Mesendoderm (in vitro differentiated cells): Measurements from ENCODE around the gene REM2.

Source experiments
- DNase-seq: peaks from one replicate; pipeline ENCODE4 v3.0.0; 2013
- H2AK5ac ChIP-seq: 2 replicates; pipeline ENCODE4 v1.6.1; 2013; ENCODE audit warnings: low read length, inconsistent platforms
- H2BK120ac ChIP-seq: 2 replicates; pipeline ENCODE4 v1.6.1; 2013; ENCODE audit warnings: low read depth, mild to moderate bottlenecking, low read length, moderate library complexity, mixed read lengths
- H2BK15ac ChIP-seq: replicated peaks from 2 replicates; pipeline ENCODE4 v1.6.1; 2013; ENCODE audit warnings: low read depth, mild to moderate bottlenecking, moderate library complexity
- H2BK5ac ChIP-seq: 2 replicates; pipeline ENCODE4 v1.6.1; 2013; ENCODE audit warnings: low read length, inconsistent platforms
- H3K18ac ChIP-seq: 2 replicates; pipeline ENCODE4 v1.6.1; 2013; ENCODE audit warnings: mild to moderate bottlenecking, low read length, mixed read lengths
- H3K23ac ChIP-seq: one replicate; pipeline ENCODE4 v1.6.1; 2013; ENCODE audit warnings: low read length
- H3K27ac ChIP-seq: 2 replicates; pipeline ENCODE4 v1.5.1; 2013; ENCODE audit warnings: low read depth, mild to moderate bottlenecking, inconsistent platforms, low read length, moderate library complexity
- H3K27me3 ChIP-seq: 2 replicates; pipeline ENCODE4 v1.6.1; 2013; ENCODE audit warnings: low read length, control low read depth, mild to moderate bottlenecking, inconsistent platforms; ENCODE audit not compliant: insufficient read depth, poor library complexity
- H3K36me3 ChIP-seq: 2 replicates; pipeline ENCODE4 v1.6.1; 2013; ENCODE audit warnings: low read length, inconsistent platforms; ENCODE audit not compliant: control insufficient read depth, insufficient read depth
- H3K4ac ChIP-seq: one replicate; pipeline ENCODE4 v1.6.1; 2013; ENCODE audit warnings: low read depth, mild to moderate bottlenecking, low read length, moderate library complexity
- H3K4me1 ChIP-seq: 2 replicates; pipeline ENCODE4 v1.6.1; 2013; ENCODE audit warnings: low read depth, low read length, inconsistent platforms; ENCODE audit not compliant: control insufficient read depth
- H3K4me2 ChIP-seq: 2 replicates; pipeline ENCODE4 v1.6.1; 2013; ENCODE audit warnings: low read length
- H3K4me3 ChIP-seq: 2 replicates; pipeline ENCODE4 v1.5.1; 2013; ENCODE audit warnings: mild to moderate bottlenecking, low read length
- H3K56ac ChIP-seq: one replicate; pipeline ENCODE4 v1.6.1; 2013; ENCODE audit warnings: low read length
- H3K79me1 ChIP-seq: 2 replicates; pipeline ENCODE4 v1.6.1; 2013; ENCODE audit warnings: low read length, inconsistent platforms
- H3K79me2 ChIP-seq: 2 replicates; pipeline ENCODE4 v1.6.1; 2013; ENCODE audit warnings: mild to moderate bottlenecking, low read length; ENCODE audit not compliant: control insufficient read depth, insufficient read depth
- H3K9ac ChIP-seq: 2 replicates; pipeline ENCODE4 v1.6.1; 2013; ENCODE audit warnings: low read length, inconsistent platforms
- H4K5ac ChIP-seq: one replicate; pipeline ENCODE4 v1.6.1; 2013; ENCODE audit warnings: low read length
- H4K8ac ChIP-seq: one replicate; pipeline ENCODE4 v1.6.1; 2013; ENCODE audit warnings: low read depth, mild to moderate bottlenecking, control low read depth, low read length, moderate library complexity
- WGBS: extraction: QIAGEN DNeasy Blood & Tissue Kit; methylation state at CpG from one replicate; pipeline ENCODE4 v1.1.7; 2013; ENCODE audit warnings: low lambda C conversion rate, missing lambda C conversion rate; ENCODE audit not compliant: insufficient coverage; ENCODE audit errors: extremely low coverage; 5-methylcytosine and 5-hydroxymethylcytosine counted together

The REM2 gene

GRCh38 chr14:22884076-22884737, 1.2 kb downstream of the REM2 start:
- H3K4me3 ChIP-seq: no peak overlapping the region
- H3K23ac ChIP-seq: no peak overlapping the region
- no peak overlapping the region for H2BK5ac ChIP-seq
- no peak overlapping the region for H3K9ac ChIP-seq
- no peak overlapping the region for H4K5ac ChIP-seq
- no peak overlapping the region for H3K4ac ChIP-seq
- no peak overlapping the region for H4K8ac ChIP-seq
- no peak overlapping the region for H2BK120ac ChIP-seq
- H3K4me2 ChIP-seq: no peak overlapping the region
- no peak overlapping the region for H3K18ac ChIP-seq
- H3K79me1 ChIP-seq: no peaks in the 10 kb centered on the region
- H2BK15ac ChIP-seq: no peak overlapping the region
- H3K27me3 ChIP-seq: no peaks in the 10 kb centered on the region
- no CpG with 5 or more reads among the region's 7 CpGs for WGBS
- DNase-seq: no peak
- no peaks in the 10 kb centered on the region for H3K36me3 ChIP-seq
- H3K56ac ChIP-seq: no peak overlapping the region
- no peaks in the 10 kb centered on the region for H3K79me2 ChIP-seq
- H2AK5ac ChIP-seq: no peak overlapping the region
- H3K27ac ChIP-seq: no peak overlapping the region
- peaks cover 15% of the 10 kb centered on the region for H3K4me1 ChIP-seq

- H3K4me1 ChIP-seq: peaks cover 15% of the 10 kb centered on the region
Observed at GRCh38 chr14:22884738-22885523, 1.9 kb downstream of the REM2 start.

GRCh38 chr14:22885975-22886374, 3.0 kb downstream of the REM2 start:
- H4K5ac ChIP-seq: no peak overlapping the region
- H4K8ac ChIP-seq: no peak overlapping the region
- no peak overlapping the region for H3K4me3 ChIP-seq
- no peak overlapping the region for H3K4ac ChIP-seq
- no peak for DNase-seq
- no peaks in the 10 kb centered on the region for H3K79me1 ChIP-seq
- H3K36me3 ChIP-seq: no peaks in the 10 kb centered on the region
- no peaks in the 10 kb centered on the region for H3K27me3 ChIP-seq
- H3K23ac ChIP-seq: no peak overlapping the region
- peaks cover 15% of the 10 kb centered on the region for H3K4me1 ChIP-seq
- no peak overlapping the region for H3K4me2 ChIP-seq
- no peak overlapping the region for H2BK15ac ChIP-seq
- H3K18ac ChIP-seq: no peak overlapping the region
- H3K27ac ChIP-seq: no peak overlapping the region
- WGBS: no CpG with 5 or more reads among the region's 21 CpGs
- H3K9ac ChIP-seq: peak overlapping the region; percentile 65
- H3K56ac ChIP-seq: peak overlapping the region; percentile 86
- H2BK5ac ChIP-seq: no peak overlapping the region
- H2BK120ac ChIP-seq: no peak overlapping the region
- H2AK5ac ChIP-seq: peak overlapping the region; percentile 15
- H3K79me2 ChIP-seq: no peaks in the 10 kb centered on the region

More at GRCh38 chr14:22884738-22885523, 1.9 kb downstream of the REM2 start:
- WGBS: no CpG with 5 or more reads among the region's 11 CpGs
- no peak overlapping the region for H2BK15ac ChIP-seq
- no peak overlapping the region for H2BK5ac ChIP-seq
- H3K79me1 ChIP-seq: no peaks in the 10 kb centered on the region
- no peak overlapping the region for H3K18ac ChIP-seq
- H3K4me2 ChIP-seq: no peak overlapping the region
- H3K4me3 ChIP-seq: no peak overlapping the region
- H3K27ac ChIP-seq: no peak overlapping the region
- no peak overlapping the region for H3K9ac ChIP-seq
- H3K36me3 ChIP-seq: no peaks in the 10 kb centered on the region
- H3K79me2 ChIP-seq: no peaks in the 10 kb centered on the region
- no peak for DNase-seq
- no peak overlapping the region for H3K4ac ChIP-seq
- H4K5ac ChIP-seq: no peak overlapping the region
- no peak overlapping the region for H3K56ac ChIP-seq
- H3K27me3 ChIP-seq: no peaks in the 10 kb centered on the region
- H3K23ac ChIP-seq: no peak overlapping the region
- no peak overlapping the region for H2AK5ac ChIP-seq
- no peak overlapping the region for H2BK120ac ChIP-seq
- no peak overlapping the region for H4K8ac ChIP-seq

- H3K27ac ChIP-seq: peak overlapping the region; percentile 91
Observed at GRCh38 chr14:22886500-22887259, 3.7 kb downstream of the REM2 start.

GRCh38 chr14:22887260-22887989, 4.4 kb downstream of the REM2 start:
- H3K4me2 ChIP-seq: peak overlapping the region; percentile 54
- H3K79me2 ChIP-seq: no peaks in the 10 kb centered on the region
- H2BK120ac ChIP-seq: no peak overlapping the region
- peaks cover 13% of the 10 kb centered on the region for H3K4me1 ChIP-seq
- H3K9ac ChIP-seq: peak overlapping the region; percentile 77
- peak overlapping the region; percentile 85 for H3K18ac ChIP-seq
- H4K8ac ChIP-seq: no peak overlapping the region
- no peaks in the 10 kb centered on the region for H3K36me3 ChIP-seq
- peak overlapping the region; percentile 48 for H2AK5ac ChIP-seq
- H3K4ac ChIP-seq: peak overlapping the region; percentile 84
- no CpG with 5 or more reads among the region's 11 CpGs for WGBS
- no peak overlapping the region for H2BK5ac ChIP-seq
- H3K79me1 ChIP-seq: no peaks in the 10 kb centered on the region
- peak overlapping the region; percentile 81 for H3K56ac ChIP-seq
- H3K23ac ChIP-seq: no peak overlapping the region
- H3K4me3 ChIP-seq: peak overlapping the region; percentile 7
- no peak overlapping the region for H2BK15ac ChIP-seq
- peak; percentile 98 for DNase-seq
- H3K27me3 ChIP-seq: no peaks in the 10 kb centered on the region
- peak overlapping the region; percentile 91 for H3K27ac ChIP-seq
- peak overlapping the region; percentile 37 for H4K5ac ChIP-seq

More at GRCh38 chr14:22886500-22887259, 3.7 kb downstream of the REM2 start:
- no peaks in the 10 kb centered on the region for H3K36me3 ChIP-seq
- peak overlapping the region; percentile 77 for H3K9ac ChIP-seq
- no peak overlapping the region for H2BK120ac ChIP-seq
- H3K4me2 ChIP-seq: peak overlapping the region; percentile 75
- DNase-seq: peak; percentile 94
- no peaks in the 10 kb centered on the region for H3K79me2 ChIP-seq
- H3K56ac ChIP-seq: peak overlapping the region; percentile 86
- peak overlapping the region; percentile 10 for H3K23ac ChIP-seq
- H4K8ac ChIP-seq: no peak overlapping the region
- H3K79me1 ChIP-seq: no peaks in the 10 kb centered on the region
- no peak overlapping the region for H2BK15ac ChIP-seq
- WGBS: no CpG with 5 or more reads among the region's 77 CpGs
- H2AK5ac ChIP-seq: no peak overlapping the region
- peak overlapping the region; percentile 85 for H3K18ac ChIP-seq
- no peak overlapping the region for H4K5ac ChIP-seq
- peak overlapping the region; percentile 84 for H3K4ac ChIP-seq
- H2BK5ac ChIP-seq: no peak overlapping the region
- H3K4me3 ChIP-seq: peak overlapping the region; percentile 44
- H3K4me1 ChIP-seq: peaks cover 15% of the 10 kb centered on the region
- no peaks in the 10 kb centered on the region for H3K27me3 ChIP-seq
